ENCODE measurements around the gene GKN1.

DNA sequence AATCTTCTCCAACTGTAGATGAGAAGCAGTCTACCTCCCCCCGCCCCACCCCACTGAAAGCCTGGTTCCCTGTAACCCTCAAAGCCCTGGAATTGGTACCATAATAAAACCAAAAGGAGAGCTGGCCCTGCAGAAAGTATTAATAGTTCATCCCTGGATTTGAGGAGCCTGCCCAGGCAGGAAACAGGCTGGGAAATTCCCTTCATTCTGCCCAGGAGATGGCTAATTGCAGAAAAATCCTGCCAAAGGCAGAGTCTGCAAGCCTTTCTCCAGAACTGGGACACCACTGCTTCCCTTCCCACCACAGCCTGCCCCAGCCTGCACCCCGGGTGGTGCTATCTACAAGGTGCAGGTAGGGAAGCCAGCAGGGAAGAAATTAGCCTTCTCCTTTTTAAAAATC, 38.0 kb upstream of the GKN1 start:
- TF ChIP-seq, protein P1, sequence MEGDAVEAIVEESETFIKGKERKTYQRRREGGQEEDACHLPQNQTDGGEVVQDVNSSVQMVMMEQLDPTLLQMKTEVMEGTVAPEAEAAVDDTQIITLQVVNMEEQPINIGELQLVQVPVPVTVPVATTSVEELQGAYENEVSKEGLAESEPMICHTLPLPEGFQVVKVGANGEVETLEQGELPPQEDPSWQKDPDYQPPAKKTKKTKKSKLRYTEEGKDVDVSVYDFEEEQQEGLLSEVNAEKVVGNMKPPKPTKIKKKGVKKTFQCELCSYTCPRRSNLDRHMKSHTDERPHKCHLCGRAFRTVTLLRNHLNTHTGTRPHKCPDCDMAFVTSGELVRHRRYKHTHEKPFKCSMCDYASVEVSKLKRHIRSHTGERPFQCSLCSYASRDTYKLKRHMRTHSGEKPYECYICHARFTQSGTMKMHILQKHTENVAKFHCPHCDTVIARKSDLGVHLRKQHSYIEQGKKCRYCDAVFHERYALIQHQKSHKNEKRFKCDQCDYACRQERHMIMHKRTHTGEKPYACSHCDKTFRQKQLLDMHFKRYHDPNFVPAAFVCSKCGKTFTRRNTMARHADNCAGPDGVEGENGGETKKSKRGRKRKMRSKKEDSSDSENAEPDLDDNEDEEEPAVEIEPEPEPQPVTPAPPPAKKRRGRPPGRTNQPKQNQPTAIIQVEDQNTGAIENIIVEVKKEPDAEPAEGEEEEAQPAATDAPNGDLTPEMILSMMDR (IDR thresholded peaks at IDR 0.05; ENCODE audit: extremely low read depth in 1 of 2, insufficient read depth in 1 of 2, low read depth in 1 of 2, low read length in 2 of 2) = no peak
- TF ChIP-seq POLR2A (IDR thresholded peaks at IDR 0.05; ENCODE audit: low read depth, low read length) (no peak), POLR2AphosphoS5 (IDR thresholded peaks at IDR 0.05; ENCODE audit: insufficient read depth, low read depth, low read length) (no peak)

Data from endothelial cell of umbilical vein (primary cell).